Osteocyte (in vitro differentiated cells): ENCODE measurements around the gene FILIP1. TPM values are rescaled to one million over a fixed set of nuclear protein-coding genes. Genes with fewer than 3 reads are reported as not detected.

Experiments used
- DNase-seq: peaks from one replicate; pipeline ENCODE4 v3.0.0; 2021; ENCODE audit warnings: mixed read lengths; ENCODE audit not compliant: unreplicated experiment; ENCODE audit errors: extremely low spot score
- H3K27ac Mint-ChIP-seq: one replicate; pipeline ENCODE4 v1.8.0; 2021; ENCODE audit warnings: mild to moderate bottlenecking, mixed read lengths; ENCODE audit not compliant: unreplicated experiment
- H3K27me3 Mint-ChIP-seq: one replicate; pipeline ENCODE4 v1.8.0; 2021; ENCODE audit warnings: mixed read lengths; ENCODE audit not compliant: unreplicated experiment
- H3K36me3 Mint-ChIP-seq: one replicate; pipeline ENCODE4 v1.8.0; 2021; ENCODE audit warnings: mixed read lengths; ENCODE audit not compliant: unreplicated experiment
- H3K4me1 Mint-ChIP-seq: one replicate; pipeline ENCODE4 v1.8.0; 2021; ENCODE audit warnings: mixed read lengths; ENCODE audit not compliant: unreplicated experiment
- H3K4me3 Mint-ChIP-seq: one replicate; pipeline ENCODE4 v1.8.0; 2021; ENCODE audit warnings: mild to moderate bottlenecking, moderate library complexity, mixed read lengths; ENCODE audit not compliant: unreplicated experiment
- H3K9me3 Mint-ChIP-seq: one replicate; pipeline ENCODE4 v1.8.0; 2021; ENCODE audit warnings: mixed read lengths; ENCODE audit not compliant: unreplicated experiment
- CTCF ChIP-seq: fragments of 200-600 bp; sonication (generic); IDR thresholded peaks from 2 replicates; pipeline ENCODE4 v1.5.0; 2021; ENCODE audit warnings: antibody characterized with exemption, mild to moderate bottlenecking, moderate library complexity
- total RNA-seq: library from RNA; stranded (reverse); gene quantifications from 2 replicates; pipeline ENCODE4 v1.2.1, GENCODE V29; 2021

FILIP1 gene
- total RNA-seq, 1 donor from 2014 or later, result 0.05 TPM

DNA sequence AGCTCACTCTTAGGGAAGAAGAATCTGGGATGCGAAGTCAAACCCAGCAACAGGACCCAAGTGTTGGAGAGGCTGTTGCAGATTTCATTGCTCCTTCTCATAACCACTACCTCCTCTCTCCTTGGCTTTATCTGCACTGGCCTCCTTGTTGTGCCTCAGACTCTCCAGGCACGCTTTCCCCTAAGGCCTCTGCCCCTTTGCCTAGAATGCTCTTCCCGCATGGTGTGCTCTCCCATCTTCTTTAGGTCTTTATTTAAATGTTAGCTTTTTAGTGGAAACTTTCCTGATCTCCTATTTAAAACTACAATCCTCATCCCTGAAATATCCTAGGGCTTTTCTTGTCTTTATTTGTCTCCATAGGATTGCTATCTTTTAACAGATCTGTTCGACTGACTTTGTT, 114.1 kb downstream of the FILIP1 start:
- peaks cover 37% of the 10 kb centered on the region for H3K27me3 Mint-ChIP-seq
- no peaks in the 10 kb centered on the region for H3K36me3 Mint-ChIP-seq
- TF ChIP-seq CTCF, result no peak
- no peak for DNase-seq
- no peak overlapping the region for H3K4me3 Mint-ChIP-seq
- no peaks in the 10 kb centered on the region for H3K9me3 Mint-ChIP-seq
- H3K27ac Mint-ChIP-seq, result no peak overlapping the region
- peaks cover 9% of the 10 kb centered on the region for H3K4me1 Mint-ChIP-seq

DNA sequence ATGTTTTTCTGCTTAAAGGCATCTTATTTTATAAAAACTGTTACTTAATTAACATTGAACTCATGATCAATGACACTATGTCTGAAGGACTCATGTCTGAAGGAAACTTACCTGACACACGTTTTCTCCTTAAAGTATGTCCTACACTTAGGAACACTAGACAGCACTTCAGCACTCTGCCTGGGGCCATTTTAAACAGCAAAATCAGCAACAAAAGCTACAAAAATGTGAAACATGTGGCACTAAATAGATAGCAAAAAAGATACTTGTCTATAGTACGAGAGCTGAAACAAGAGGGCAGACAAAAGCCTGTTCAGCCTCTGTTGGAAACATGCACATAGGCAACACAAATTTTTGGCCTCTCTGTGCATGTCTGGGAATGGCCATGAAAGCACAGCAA, 115.5 kb downstream of the FILIP1 start:
- no peaks in the 10 kb centered on the region for H3K36me3 Mint-ChIP-seq
- TF ChIP-seq CTCF, result no peak
- no peak overlapping the region for H3K4me3 Mint-ChIP-seq
- DNase-seq, result no peak
- H3K9me3 Mint-ChIP-seq, result peaks cover under 1% of the 10 kb centered on the region
- peaks cover 26% of the 10 kb centered on the region for H3K27me3 Mint-ChIP-seq
- H3K4me1 Mint-ChIP-seq, result peaks cover 9% of the 10 kb centered on the region
- no peak overlapping the region for H3K27ac Mint-ChIP-seq

DNA sequence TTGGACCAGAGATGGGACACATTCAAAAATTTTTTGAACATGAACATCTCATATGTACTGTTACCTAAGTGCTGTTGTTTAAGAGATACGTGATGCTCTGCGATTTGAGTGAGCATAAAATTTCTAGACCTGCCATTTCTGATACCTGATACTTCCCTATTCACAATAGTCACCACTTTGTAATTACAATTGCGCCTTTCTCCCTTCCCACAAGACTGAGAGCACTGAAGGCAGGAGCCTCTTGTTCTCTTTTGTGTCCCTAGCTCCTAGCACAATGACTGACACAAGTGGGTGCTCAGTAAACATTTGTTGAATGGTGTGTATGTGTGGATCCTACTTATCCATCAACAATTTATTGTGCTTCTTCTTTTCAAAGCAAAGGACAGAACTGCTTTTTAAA, 116.2 kb downstream of the FILIP1 start:
- no peak for DNase-seq

DNA sequence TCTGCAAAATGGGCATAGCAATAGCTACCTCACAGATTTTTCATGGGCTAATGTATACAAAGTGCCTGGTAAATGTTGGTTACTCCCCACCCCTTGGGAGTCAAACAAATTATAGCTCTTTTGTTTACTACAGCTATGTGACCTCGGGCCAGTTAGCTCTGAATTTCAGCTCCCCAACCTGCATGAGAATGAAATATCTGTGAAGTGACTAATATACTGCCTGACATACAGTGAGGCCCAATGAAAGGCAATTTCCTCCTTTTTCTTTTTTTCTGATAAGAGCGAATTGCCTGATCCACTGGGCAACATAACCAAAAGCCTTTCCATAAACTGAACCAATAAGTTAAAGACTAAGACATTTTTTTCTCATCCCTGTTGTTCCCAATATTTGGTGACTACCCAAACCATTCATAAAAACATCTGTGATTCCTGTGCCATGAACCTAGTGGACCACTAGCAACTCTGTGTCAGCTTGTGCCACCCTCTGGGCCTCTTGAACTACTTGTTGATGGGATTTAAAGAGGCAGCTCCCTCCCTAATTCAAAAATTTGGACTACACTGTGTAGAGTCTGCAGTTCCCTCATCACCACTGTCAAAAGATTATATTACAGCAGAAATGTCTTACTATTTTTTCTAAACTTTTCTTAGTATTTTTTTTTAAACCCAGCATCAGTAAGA, 117.1 kb downstream of the FILIP1 start:
- Mint-ChIP-seq H3K27me3 (peaks cover 12% of the 10 kb centered on the region), H3K4me3 (no peak overlapping the region), H3K36me3 (no peaks in the 10 kb centered on the region), H3K4me1 (peaks cover 9% of the 10 kb centered on the region), H3K27ac (no peak overlapping the region), H3K9me3 (peaks cover 4% of the 10 kb centered on the region)
- DNase-seq, result no peak
- no peak for TF ChIP-seq CTCF

More for the DNA sequence above, 116.2 kb downstream of the FILIP1 start:
- Mint-ChIP-seq H3K36me3 (no peaks in the 10 kb centered on the region), H3K4me3 (no peak overlapping the region), H3K4me1 (peaks cover 9% of the 10 kb centered on the region), H3K9me3 (peaks cover 3% of the 10 kb centered on the region), H3K27ac (no peak overlapping the region), H3K27me3 (peaks cover 19% of the 10 kb centered on the region)
- TF ChIP-seq CTCF, result no peak

GRCh38 chr6:75374961-75375400, 118.6 kb downstream of the FILIP1 start:
- peaks cover 9% of the 10 kb centered on the region for H3K27me3 Mint-ChIP-seq
- H3K36me3 Mint-ChIP-seq, result no peaks in the 10 kb centered on the region
- no peak for TF ChIP-seq CTCF
- H3K4me3 Mint-ChIP-seq, result no peak overlapping the region
- DNase-seq, result no peak
- no peak overlapping the region for H3K27ac Mint-ChIP-seq
- H3K4me1 Mint-ChIP-seq, result peaks cover 9% of the 10 kb centered on the region
- H3K9me3 Mint-ChIP-seq, result peaks cover 7% of the 10 kb centered on the region
